ACC112 (cell line): ENCODE results near the gene NLGN2.

ENCODE experiments used
- H2AFZ ChIP-seq: fragments of 200-600 bp; sonication (generic); one replicate; pipeline ENCODE4 v1.6.0; 2017; ENCODE audit warnings: antibody characterized with exemption, low read length; ENCODE audit not compliant: unreplicated experiment
- H3K27ac ChIP-seq: fragments of 200-600 bp; sonication (generic); 2 replicates; pipeline ENCODE4 v1.5.1; 2014; ENCODE audit warnings: low read depth, mild to moderate bottlenecking, antibody characterized with exemption, low read length, moderate library complexity
- H3K27me3 ChIP-seq: fragments of 200-600 bp; sonication (generic); 2 replicates; pipeline ENCODE4 v1.6.1; 2014; ENCODE audit warnings: mild to moderate bottlenecking, antibody characterized with exemption, low read length, moderate library complexity, mixed read lengths; ENCODE audit not compliant: insufficient read depth
- H3K36me3 ChIP-seq: fragments of 200-600 bp; sonication (generic); 2 replicates; pipeline ENCODE4 v1.6.1; 2016; ENCODE audit warnings: mild to moderate bottlenecking, antibody characterized with exemption, low read length, moderate library complexity, mixed read lengths; ENCODE audit not compliant: insufficient read depth
- H3K4me1 ChIP-seq: fragments of 200-600 bp; sonication (generic); one replicate; pipeline ENCODE4 v1.6.1; 2016; ENCODE audit warnings: low read length, mixed read lengths; ENCODE audit not compliant: insufficient read depth, unreplicated experiment, control insufficient read depth
- H3K4me3 ChIP-seq: fragments of 200-600 bp; sonication (generic); 2 replicates; pipeline ENCODE4 v1.5.1; 2014; ENCODE audit warnings: mild to moderate bottlenecking, low read depth, low read length
- H3K79me2 ChIP-seq: fragments of 200-600 bp; sonication (generic); one replicate; pipeline ENCODE4 v1.6.0; 2016; ENCODE audit warnings: low read length; ENCODE audit not compliant: control insufficient read depth, unreplicated experiment, insufficient read depth

Gene NLGN2

GRCh38 chr17:7467498-7467897 is 59.9 kb downstream of the NLGN2 start:
- H3K79me2 ChIP-seq, result peaks cover 18% of the 10 kb centered on the region
- H3K4me1 ChIP-seq, result peaks cover 12% of the 10 kb centered on the region
- no peaks in the 10 kb centered on the region; the same call in 1 of the 2 replicates for H3K36me3 ChIP-seq
- no peaks in the 10 kb centered on the region for H3K27me3 ChIP-seq
- no peak overlapping the region for H3K4me3 ChIP-seq
- H2AFZ ChIP-seq, result no peak overlapping the region
- 0 out of 2 replicates have a peak overlapping the region, but pooled peaks have one; percentile 3 for H3K27ac ChIP-seq

- H3K4me1 ChIP-seq, result peaks cover 12% of the 10 kb centered on the region
- no peak overlapping the region for H2AFZ ChIP-seq
- H3K79me2 ChIP-seq, result peaks cover 18% of the 10 kb centered on the region
- H3K27me3 ChIP-seq, result no peaks in the 10 kb centered on the region
- no peaks in the 10 kb centered on the region; the same call in 1 of the 2 replicates for H3K36me3 ChIP-seq
- H3K27ac ChIP-seq, result no peak overlapping the region
- no peak overlapping the region for H3K4me3 ChIP-seq
Observed at GRCh38 chr17:7468290-7468689, 60.6 kb downstream of the NLGN2 start.

DNA sequence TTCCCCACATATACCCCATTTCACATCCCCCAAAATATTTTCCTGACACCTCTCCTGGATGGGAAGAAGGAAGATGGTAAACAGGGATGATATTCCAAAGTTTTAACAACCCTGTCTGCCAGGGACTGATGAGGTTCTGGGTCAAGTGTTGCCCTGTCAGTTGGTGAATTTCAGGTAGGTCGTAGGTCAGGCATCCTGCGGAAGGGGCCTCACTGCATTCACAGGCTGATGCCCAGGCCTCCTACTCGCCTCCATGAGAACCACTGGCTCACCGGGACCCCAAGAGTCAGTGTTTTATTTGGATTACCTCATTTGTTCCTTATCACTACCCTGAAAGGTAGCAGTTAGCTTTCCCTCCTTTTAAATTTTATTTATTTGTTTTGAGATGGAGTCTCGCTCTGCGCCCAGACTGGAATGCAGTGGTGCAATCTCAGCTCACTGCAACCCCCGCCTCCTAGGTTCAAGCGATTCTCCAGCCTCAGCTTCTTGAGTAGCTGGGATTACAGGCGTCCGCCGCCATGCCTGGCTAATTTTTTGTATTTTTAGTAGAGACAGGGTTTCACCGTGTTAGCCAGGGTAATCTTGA is 61.3 kb downstream of the NLGN2 start:
- Histone ChIP-seq H3K27ac (no peak overlapping the region), H3K4me3 (no peak overlapping the region), H3K36me3 (no peaks in the 10 kb centered on the region; the same call in 1 of the 2 replicates), H3K4me1 (peaks cover 12% of the 10 kb centered on the region), H2AFZ (no peak overlapping the region), H3K79me2 (peaks cover 23% of the 10 kb centered on the region), H3K27me3 (no peaks in the 10 kb centered on the region)
